ENCODE data around the gene KLLN.
"Not testable (repeated sequence)": the region's sequence is repeated elsewhere in the genome, so short reads cannot be mapped to it uniquely, and the experiment has no call there.

KLLN gene, protein sequence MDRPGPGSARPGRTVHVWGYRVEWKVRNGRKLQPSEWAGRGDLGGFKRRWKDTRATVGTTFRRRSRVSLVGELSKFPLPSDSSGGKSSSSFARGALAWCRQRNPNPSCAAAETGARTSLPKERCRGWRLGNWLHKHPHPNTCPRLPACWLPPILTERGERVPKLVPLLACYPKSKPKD

DNA sequence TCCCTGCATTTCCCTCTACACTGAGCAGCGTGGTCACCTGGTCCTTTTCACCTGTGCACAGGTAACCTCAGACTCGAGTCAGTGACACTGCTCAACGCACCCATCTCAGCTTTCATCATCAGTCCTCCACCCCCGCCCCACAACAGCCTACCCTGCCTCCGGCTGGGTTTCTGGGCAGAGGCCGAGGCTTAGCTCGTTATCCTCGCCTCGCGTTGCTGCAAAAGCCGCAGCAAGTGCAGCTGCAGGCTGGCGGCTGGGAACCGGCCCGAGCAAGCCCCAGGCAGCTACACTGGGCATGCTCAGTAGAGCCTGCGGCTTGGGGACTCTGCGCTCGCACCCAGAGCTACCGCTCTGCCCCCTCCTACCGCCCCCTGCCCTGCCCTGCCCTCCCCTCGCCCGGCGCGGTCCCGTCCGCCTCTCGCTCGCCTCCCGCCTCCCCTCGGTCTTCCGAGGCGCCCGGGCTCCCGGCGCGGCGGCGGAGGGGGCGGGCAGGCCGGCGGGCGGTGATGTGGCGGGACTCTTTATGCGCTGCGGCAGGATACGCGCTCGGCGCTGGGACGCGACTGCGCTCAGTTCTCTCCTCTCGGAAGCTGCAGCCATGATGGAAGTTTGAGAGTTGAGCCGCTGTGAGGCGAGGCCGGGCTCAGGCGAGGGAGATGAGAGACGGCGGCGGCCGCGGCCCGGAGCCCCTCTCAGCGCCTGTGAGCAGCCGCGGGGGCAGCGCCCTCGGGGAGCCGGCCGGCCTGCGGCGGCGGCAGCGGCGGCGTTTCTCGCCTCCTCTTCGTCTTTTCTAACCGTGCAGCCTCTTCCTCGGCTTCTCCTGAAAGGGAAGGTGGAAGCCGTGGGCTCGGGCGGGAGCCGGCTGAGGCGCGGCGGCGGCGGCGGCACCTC, at the start of gene KLLN, which contains the start of gene PTEN:
KLLN (minus strand) TSS at position 481 of the 891 bp plus-strand sequence. CDS start 1,046 bp downstream, outside the sequence.
PTEN (plus strand) TSS at position 573 of the 891 bp plus-strand sequence. CDS start 845 bp downstream, outside the sequence.
- peak; percentile 81 to 87 for DNase-seq

- not testable (repeated sequence) for DNase-seq
Measured at GRCh38 chr10:87903396-87903795, 40.1 kb upstream of the KLLN start.

DNA sequence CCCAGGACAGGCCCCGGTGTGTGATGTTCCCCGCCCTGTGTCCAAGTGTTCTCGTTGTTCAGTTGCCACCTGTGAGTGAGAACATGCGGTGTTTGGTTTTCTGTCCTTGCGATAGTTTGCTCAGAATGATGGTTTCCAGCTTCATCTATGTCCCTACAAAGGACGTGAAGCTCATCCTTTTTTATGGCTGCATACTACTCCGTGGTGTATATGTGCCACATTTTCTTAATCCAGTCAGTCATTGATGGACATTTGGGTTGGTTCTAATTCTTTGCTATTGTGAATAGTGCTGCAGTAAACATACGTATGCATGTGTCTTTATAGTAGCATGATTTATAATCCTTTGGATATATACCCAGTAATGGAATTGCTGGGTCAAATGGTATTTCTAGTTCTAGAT, 34.6 kb upstream of the KLLN start:
- DNase-seq: not testable (repeated sequence)

DNA sequence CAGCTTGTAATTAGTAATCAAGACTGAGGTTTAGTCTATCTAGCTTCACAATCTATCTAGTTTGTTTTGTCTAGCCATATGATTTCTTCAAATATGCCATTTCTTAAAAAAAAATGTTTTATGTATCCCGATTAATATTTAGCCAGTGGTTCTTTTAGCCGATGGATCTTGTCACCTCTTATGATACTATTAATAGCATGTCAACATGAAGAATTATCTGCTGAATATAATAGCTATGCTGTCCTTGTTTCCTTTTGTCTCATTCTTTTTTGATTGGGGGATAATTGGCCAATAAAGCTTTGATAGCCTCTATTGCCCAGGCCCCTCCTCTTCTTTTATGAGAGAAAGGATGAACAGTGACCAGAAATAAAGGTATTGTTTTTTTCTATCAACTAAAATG, 32.9 kb upstream of the KLLN start:
- no peak for DNase-seq

- DNase-seq: no peak
Measured at GRCh38 chr10:87895430-87895829, 32.1 kb upstream of the KLLN start.

DNA sequence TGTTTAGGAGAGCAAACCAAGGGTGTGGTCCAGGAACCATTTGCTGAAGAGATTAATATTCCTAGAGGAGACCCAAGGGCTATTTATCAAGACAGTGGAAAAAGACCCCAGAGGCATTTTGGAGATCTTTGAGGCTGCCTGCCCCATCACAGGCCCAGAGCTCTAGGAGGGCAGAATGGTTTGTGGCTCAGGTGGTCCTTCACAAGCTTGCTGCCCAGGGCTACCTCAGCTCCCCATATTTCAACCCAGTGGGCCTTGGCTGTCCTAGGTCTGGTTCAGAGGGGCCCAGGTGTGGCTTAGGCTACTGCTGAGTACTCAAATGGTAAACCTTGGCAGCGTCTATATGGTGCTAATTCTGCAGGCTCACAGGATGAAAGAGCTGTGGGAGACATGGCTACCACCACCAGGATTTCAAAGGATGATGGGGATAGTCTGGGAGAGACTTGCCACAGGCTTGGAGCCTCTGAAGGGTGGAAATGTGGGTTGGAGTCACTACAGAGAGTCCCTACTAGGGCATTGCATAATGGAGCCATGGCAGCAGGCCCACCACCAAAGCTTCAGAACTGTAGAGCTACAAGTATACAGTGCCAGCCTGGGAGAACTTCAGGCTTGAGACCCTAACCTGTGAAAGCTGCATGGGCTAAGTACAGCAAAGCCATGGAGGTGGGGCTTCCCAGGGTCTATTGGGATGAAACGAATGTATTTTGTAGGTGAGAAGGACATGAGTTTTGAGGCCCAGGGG, 24.4 kb upstream of the KLLN start:
- DNase-seq: no peak

DNA sequence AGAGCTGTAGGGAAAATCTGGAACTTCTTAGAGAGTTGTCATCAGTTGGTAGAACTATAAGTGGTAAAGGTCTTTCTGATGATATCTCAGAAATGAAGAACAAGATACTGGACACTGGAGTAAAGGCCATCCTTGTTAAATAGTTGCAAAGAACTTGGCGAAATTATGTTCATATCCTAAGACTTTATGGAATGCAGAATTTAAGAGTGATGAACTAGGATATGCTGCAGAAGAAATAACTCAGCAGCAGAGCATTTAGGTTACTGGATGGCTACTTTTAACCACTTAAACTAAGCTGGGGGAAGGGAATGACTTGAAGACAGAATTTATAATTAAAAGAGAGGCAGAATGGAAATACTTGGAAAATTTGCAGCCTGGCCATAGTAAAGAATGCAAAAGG, 23.8 kb upstream of the KLLN start:
- no peak for DNase-seq

GRCh38 chr10:87886635-87887034, 23.3 kb upstream of the KLLN start:
- DNase-seq: no peak

DNA sequence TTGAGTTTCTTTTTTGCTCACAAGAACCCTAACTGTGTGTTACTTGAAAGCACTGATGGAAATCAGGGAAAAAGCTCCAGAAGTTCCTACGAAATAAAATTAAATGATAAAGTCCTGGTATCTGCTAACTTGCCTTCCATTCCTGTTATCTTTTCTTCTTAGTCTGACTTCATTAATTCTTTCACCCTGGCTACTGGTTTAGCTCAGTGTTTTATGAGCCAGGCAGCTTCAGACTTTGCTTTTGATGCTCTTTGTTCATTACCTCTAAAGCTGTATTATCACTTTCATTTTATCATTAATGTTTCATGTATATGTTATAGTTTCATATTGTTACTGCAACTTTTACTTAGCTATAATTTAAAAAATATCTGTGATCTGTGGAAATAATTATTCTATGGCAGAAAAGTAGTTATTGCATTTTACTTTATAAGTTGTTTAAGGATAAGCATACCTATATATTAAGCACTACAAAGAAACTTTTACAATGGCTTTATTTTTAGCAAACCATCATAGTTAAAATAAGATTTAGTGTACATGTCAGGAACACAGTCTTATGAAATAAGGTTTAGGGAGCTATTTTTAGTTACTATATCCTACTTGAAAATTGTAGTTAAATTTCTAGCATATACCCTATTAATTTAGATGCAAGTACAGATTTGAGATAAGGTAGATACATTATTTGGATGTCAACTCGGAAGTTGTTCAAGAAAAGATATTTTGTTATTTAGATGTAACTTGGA, 19.4 kb upstream of the KLLN start:
- no peak for DNase-seq

DNA sequence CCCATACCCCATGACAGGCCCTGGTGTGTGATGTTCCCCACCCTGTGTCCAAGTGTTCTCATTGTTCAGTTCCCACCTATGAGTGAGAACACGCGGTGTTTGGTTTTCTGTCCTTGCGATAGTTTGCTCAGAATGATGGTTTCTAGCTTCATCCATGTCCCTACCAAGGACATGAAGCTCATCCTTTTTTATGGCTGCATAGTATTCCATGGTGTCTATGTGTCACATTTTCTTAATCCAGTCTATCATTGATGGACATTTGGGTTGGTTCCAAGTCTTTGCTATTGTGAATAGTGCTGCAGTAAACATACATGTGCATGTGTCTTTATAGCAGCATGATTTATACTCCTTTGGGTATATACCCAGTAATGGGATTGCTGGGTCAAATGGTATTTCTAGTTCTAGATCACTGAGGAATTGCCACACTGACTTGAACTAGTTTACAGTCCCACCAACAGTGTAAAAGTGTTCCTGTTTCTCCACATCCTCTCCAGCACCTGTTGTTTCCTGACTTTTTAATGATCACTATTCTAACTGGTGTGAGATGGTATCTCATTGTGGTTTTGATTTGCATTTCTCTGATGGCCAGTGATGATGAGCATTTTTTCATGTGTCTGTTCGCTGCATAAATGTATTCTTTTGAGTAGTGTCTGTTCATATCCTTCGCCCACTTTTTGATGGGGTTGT, 18.2 kb upstream of the KLLN start:
- not testable (repeated sequence) for DNase-seq

DNA sequence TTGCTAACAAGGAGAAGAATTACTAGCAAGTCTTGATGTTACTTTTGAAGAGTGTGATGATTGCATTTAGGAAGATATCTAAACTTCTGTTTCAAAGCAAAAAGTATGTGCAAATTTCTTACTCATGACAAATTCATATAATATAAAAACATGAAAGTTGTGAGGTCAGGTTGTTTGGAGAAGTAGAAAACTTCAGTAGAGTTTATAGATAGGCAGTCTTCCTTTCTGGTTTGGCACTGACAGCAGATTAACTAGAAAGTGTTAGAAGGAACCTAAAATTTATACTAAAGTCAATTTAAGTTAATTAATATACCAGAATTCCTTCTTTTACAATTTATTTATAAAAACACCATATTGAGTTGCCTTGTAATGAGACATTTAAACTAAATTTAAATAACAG, 17.0 kb upstream of the KLLN start:
- DNase-seq: no peak

DNA sequence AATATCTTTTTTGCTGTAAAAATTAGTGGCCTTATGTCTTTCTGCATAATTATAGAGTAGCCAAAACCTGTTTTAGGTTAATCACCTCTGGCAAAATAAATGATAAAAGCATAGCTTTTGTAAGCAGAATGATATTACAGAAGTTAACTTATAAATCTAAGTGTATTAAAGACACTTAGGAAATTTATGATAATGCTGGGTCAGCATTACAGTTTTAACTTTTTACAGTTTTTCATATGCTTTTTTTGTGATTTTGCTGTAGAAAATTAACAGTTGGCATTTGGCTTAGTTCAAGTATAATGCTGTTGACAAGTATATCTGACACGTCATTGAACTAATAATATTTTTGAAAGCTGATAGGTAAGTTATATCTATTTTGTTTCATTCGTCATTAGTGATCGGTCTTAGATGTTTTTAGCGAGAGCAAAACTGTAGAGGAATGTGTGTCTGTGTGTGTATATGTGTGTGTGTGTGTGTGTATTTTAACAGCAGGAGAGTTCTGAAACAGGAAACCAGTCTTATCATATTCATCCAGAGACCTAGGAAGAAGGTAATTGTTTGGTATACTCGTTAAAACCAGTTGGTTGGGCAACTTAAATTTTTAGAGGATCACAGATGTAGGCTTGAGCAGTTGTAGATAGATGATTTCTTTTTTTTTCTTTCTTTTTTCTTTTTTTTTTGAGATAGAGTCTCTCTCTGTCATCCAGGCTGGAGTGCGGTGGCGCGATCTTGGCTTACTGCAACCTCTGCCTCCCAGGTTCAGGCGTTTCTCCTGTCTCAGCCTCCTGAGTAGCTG, 15.5 kb upstream of the KLLN start:
- no peak for DNase-seq

DNA sequence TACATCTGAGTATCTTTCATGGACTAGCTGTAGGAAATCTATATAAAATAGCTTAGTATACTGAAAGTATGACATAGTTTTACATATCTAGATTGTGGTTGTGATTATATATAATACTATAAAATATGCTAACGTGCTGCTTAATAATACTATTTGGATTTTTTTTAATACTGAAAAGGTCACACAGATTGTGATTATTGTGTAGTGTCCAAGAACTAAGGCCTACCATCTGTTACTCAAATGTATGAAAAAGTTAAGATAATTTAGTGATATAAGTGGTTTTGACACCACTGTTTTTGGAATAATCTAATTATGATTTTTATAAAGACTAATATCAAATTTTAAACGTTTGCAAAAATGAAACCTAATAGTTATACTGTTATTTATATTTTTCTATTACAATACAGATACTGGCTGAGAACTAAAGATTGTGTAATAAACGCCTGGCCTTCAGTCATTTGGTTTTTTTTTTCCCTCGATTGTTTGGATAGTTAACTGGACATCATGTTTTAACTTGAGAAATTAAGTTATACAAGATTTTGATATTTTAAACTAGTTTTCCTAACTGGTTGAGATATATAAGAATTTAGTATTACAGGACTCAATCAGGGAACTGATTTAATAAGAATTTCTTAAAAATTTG, 12.7 kb upstream of the KLLN start:
- no peak for DNase-seq

DNA sequence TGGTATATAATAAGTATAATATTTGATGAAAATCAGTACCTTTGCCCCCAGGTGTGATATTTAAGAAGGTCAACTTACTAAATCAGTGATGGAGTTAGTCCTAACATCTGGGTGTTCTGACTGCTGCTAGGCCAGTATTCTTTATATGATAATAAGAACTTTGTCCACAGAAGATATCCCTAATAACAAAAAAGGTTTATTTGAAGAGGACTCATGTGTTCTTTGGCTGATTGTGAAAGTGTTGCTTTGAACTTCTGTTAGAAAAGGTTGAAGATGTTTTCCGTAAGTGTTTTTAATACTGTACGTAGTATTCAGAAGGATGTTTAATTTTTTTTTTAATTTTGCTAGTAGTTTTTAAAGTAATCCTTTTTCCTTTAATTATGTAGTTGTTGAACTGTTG, 10.3 kb upstream of the KLLN start:
- DNase-seq: no peak

- DNase-seq: no peak
Measured at GRCh38 chr10:87872828-87873227, 9.5 kb upstream of the KLLN start.

DNA sequence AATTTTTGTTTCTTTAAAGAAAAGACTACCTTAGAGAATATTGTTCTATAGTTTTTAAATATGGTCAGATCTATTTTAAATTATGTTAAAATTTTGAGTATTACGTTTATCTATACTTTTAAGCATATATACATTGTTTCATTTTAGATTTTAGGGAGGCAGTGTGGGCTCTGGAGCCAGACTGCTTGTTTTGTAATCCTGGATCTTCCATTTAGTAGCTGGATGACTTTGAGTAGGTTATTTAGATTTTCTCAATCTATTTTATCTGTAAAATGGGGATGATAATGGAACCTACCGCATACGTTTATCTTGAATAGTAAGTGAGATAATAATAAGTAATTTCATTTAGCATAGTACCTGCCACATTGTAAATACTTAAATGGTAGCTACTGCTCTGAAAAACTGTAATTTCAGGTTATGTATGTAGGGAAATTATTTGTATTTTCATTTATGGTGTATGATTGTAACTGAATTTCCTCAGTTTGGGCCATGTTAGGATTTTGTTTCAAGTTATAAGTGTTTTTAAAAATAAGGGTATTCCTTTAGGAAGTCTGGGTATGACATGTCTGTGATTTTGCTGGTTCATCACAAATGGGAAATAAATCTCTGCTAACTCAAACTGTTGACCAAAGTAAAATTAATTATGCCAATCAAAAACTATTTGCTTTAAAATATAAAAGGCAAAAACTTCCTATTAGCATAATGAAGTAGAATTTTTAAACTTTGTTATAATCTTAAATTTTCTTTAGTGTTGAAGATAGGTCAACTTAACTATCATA, 6.6 kb upstream of the KLLN start:
- no peak for DNase-seq

DNA sequence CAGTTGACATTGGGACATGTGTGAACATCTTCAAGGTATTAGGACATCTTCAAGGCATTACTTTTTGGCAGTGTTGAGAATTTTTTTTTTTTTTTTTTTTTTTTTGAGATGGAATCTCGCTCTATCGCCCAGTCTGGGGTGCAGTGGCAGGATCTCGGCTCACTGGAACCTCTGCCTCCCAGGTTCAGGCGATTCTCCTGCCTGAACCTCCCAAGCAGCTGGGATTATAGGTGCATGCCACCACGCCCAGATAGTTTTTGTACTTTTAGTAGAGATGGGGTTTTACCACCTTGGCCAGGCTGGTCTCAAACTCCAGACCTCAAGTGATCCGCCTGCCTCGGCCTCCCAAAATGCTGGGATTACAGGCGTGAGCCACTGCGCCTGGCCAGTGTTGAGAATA, 5.8 kb upstream of the KLLN start:
- not testable (repeated sequence) for DNase-seq

DNA sequence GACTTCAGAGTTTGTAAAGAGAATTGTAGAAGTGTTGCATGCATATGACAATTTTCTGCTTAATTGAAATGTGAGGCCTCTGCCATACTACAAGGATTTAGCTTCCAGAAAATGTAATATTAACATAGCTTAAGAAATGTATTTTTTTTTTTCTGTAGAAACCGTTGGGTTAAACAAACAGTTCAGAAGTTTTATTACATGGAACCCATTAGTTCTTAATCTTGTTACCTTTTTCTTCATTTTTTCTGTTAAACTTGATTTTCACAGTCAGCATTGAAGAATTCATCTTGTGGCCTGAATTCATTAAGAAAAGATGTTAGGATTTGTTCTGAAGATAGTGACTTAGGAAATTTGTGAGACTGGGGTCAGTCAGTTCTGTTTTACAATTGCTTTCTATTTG, 4.9 kb upstream of the KLLN start:
- DNase-seq: no peak

DNA sequence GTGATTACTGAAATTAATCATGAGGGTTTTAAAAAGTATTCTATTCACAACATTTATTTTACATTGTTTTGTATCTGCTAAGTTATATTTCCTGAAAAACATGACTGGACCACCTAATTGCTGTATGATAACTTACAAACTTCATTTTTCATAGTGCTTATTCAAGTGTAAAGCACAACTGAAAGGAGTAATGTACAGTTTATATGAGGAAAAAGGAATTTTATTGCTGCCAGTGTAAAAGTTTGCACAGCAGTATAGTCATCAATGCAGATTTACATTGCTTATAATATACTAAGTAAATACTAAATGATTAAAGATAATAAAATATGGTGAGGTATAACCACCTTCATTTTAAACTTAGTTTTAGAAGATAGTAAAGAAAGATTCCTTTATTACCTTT, 4.1 kb upstream of the KLLN start:
- DNase-seq: no peak

DNA sequence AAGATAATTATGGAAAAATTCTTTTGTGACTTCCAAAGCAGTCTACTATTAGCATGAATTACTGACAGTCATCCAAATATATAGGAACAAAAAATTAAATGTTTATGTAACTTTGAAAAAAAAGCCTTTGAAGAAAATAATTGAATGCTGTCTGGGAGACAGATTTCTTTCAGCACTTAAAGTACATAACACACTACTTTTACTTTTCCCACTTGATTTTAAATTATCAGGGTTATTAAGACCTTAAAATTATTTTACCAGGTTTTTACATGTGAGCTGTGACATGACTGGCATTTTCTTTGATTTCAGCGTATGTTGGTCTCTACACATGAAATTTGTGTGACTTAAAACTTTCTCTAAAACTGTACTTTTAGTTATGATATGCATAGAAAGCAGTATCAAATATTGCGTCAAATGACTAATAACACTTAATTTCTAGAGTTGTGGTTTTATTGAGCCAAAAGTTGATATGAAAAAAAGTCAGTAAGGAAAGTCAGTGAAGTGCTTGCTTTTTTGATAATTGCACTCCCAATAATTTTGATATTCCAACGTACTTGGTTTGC, 3.2 kb upstream of the KLLN start:
- no peak for DNase-seq

Data from CD4-positive, alpha-beta T cell treated with Interferon alpha-2 for 1 hour (primary cell).